Loucy (cell line): ENCODE data around the gene DAZL.

Experiments used
- EZH2phosphoT487 ChIP-seq: fragments of 200-600 bp; IDR thresholded peaks from 2 replicates; pipeline ENCODE4 v1.6.1; 2018; ENCODE audit warnings: antibody characterized with exemption, mild to moderate bottlenecking, moderate library complexity, borderline replicate concordance
- TF ChIP-seq, protein P1 (sequence below): fragments of 200-600 bp; sonication (generic); conservative IDR thresholded peaks from 2 replicates; pipeline ENCODE4 v1.5.1; 2014; ENCODE audit warnings: mild to moderate bottlenecking, antibody characterized with exemption, low read length

DNA sequence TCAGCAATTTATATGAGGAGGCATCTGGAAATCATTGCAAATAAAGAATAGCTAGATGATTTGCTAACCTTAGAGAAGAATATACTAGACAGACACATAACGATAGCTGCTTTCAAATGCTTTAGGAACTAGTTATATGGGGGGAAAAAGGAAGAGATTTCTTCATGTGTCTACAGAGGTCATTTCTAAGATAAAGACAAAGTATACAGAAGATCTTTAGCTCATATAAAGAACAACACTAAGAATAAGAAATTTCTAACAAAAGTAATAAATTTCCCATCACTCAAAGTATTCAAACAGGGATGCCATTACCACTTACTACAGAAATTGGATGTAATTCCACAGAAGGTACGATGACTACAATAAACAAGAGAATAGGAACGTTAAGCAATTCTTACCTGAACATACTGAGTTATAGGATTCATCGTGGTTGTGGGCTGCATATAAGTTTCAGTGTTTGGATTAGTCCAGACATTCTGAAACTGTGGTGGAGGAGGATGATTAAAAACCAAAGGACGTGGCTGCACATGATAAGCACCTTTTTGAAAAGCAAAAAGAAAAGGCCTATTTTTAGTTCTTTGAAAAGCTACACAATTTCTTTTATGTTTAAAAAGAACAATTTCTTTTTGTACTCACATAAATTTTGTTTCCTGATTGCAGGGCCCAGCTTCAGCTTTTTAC is 8.7 kb downstream of the DAZL start:
- TF ChIP-seq, protein P1, sequence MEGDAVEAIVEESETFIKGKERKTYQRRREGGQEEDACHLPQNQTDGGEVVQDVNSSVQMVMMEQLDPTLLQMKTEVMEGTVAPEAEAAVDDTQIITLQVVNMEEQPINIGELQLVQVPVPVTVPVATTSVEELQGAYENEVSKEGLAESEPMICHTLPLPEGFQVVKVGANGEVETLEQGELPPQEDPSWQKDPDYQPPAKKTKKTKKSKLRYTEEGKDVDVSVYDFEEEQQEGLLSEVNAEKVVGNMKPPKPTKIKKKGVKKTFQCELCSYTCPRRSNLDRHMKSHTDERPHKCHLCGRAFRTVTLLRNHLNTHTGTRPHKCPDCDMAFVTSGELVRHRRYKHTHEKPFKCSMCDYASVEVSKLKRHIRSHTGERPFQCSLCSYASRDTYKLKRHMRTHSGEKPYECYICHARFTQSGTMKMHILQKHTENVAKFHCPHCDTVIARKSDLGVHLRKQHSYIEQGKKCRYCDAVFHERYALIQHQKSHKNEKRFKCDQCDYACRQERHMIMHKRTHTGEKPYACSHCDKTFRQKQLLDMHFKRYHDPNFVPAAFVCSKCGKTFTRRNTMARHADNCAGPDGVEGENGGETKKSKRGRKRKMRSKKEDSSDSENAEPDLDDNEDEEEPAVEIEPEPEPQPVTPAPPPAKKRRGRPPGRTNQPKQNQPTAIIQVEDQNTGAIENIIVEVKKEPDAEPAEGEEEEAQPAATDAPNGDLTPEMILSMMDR, result no peak
- no peak for TF ChIP-seq EZH2phosphoT487
